ENCODE measurements around the gene PDE11A.

GRCh38 chr2:177682836-177683660 lies 389.5 kb downstream of the PDE11A start:
- TF ChIP-seq CTCF (IDR thresholded peaks at IDR 0.05; ENCODE audit: control extremely low read depth in 1 of 3, insufficient read depth in 1 of 3, low read depth in 1 of 3, low read length in 3 of 3): no peak
- TF ChIP-seq TAF1 (IDR thresholded peaks at IDR 0.05; ENCODE audit: low read depth, low read length): no peak
- no peak for TF ChIP-seq YY1 (IDR thresholded peaks at IDR 0.05; ENCODE audit: low read depth, low read length)
- TF ChIP-seq ZNF274 (IDR thresholded peaks at IDR 0.05; ENCODE audit: borderline replicate concordance, extremely low read depth, low read length): no peak
- no peak for TF ChIP-seq BRCA1 (IDR thresholded peaks at IDR 0.05; ENCODE audit: low read depth, low read length)
- TF ChIP-seq EP300 (IDR thresholded peaks at IDR 0.05; ENCODE audit: borderline replicate concordance in 1 of 2, low read depth in 2 of 2, low read length in 2 of 2): no peak
- no peak for TF ChIP-seq POLR2AphosphoS5 (IDR thresholded peaks at IDR 0.05; ENCODE audit: low read depth, low read length)
- TF ChIP-seq POLR2A (IDR thresholded peaks at IDR 0.05; ENCODE audit: control extremely low read depth in 1 of 2, low read depth in 2 of 2, low read length in 2 of 2): no peak
- TF ChIP-seq NANOG (IDR thresholded peaks at IDR 0.05; ENCODE audit: insufficient read depth, low read depth, low read length, poor library complexity, severe bottlenecking): no peak

All from H1 (cell line).